NCI-H1694 treated with DMSO at 0.1 percent for 48 hours (cell line): Measurements from ENCODE around the gene HOXC6.

Source experiments
- DNase-seq: peaks from one replicate; lab custom pipeline; 2025; lab: John Stamatoyannopoulos, UW

Gene HOXC6

DNA sequence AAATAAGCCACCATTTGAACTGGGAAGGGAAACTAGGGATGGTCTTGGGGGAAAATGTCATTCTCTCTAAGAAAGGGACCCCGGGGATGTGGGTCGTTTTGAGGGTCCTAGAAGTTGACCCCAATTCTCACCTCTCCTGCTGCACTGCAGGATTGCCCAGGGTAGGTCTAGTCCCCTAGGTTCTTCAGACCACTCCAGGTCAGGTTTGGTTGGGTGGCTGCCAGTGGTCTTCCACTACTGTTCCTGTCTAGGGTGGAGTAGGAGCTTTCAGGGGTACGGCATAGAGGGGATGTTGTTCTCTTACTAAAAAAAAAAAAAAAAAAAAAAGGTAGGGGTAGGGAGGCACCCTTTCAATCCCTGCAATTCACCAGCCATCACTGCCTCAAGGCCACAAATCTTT lies 12.2 kb upstream of the HOXC6 start:
- no peak for DNase-seq

DNA sequence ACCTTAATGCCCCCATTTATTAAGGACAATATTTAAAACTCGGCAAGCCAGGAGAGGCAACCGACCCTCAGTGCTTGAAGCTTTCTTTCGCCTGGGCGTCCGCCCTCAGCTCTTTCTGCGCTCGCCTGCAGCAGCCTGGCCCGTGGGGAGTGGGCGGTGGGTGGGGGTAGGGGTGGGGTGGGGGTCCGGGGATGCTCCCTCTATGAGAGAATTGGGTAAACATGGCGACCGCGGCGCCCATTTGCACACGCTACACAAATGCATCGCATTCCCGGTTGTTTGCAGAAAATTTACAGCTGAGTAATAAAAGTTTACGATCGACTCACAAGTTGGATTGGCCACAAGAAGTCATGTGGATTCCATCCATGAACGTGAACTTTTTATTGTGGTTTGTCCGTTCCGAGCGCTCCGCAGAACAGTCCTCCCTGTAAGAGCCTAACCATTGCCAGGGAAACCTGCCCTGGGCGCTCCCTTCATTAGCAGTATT lies 11.7 kb upstream of the HOXC6 start:
- peak; percentile 38 for DNase-seq

- DNase-seq = peak; percentile 74
These were observed 11.0 kb upstream of the HOXC6 start for GRCh38 chr12:54017027-54017788.

DNA sequence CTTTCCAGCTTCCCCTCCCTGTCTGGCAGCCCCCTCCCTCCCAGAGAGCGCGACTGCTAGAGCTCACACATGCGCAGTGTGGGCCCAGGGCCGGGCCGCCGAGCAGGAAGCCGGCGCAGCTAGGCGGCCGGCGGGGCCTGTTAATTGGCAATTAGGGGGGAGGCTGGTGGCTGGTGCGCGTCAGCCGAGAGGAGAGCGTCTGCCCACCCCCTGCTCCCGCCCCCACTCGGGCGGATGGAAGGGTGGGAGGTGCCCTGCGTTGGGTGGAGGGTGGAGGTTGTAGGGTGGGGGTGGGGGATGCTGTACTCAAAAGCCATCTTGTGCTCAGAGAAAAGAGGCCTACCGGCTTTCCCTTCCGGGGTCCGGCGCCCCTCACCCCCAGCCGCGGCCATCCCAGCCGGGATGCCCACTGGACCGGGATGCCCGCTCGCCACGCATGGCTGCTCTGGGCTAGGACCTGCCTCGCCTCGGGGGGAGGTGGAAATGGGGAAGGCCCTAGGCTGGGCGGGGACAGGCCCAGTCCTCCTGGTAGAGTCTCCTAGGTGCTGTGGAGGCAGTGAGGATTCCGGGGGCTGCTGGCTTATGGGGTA lies 10.3 kb upstream of the HOXC6 start:
- peak; percentile 91 for DNase-seq

DNA sequence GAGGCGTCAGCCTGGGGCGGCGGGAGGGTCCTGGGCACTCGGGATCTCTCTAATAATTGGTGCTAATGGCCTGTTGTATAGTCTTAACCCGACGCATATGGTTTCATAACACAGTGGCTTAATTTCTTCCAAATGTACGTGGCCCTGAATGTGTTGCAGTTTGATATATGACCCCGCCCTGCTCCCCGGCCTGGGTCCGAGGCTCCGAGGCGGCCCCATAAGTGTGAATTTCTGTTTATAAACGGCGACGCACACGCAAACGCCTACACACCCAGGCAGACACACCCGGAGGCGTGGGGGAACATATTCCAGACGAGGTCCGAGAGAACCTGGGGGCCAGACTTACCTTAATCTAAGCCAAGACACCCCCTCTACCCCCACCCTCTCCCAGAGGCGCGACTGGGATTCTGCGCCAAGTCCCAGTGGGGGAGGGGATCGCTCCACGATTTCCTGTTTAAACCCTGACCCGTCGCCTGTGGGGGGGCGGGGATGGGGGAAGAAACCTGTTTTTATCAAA lies 9.7 kb upstream of the HOXC6 start:
- DNase-seq = peak; percentile 58

DNA sequence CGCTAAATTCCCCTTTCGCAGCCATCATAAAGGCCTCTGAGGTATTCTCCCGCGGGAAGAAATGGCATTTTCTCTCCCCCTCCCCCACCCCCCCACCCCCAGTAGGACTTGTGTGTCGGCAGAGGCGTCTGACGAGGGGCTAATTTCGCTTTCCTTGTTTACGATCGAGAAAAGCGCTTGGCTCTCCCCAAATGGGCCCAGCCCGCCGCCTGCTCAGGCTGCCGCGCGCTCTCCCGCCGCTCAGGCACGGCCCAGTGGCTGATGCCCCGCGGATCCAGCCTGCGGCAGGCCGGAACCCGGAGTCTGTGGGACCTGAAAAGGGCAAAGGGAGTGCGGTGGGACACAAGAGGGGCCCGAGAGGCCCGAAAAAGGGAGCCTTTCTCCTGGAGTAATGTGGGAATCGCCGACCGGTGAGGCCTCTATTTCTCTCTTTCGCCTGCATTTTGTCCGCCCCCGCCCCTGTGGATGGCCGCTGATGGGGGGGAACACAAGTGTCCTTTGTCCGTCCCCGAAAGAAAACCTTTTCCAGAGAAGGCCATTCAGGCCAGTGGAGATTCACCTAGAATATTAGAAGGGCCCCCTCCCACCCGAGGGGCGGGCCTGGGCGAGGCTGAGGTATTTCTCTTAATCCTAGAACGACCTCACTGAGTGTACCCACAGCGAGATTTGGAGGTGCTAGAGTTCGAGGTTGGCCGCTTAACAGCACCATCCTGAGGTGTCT lies 9.0 kb upstream of the HOXC6 start:
- peak; percentile 58 for DNase-seq

GRCh38 chr12:54019924-54020590 lies 8.2 kb upstream of the HOXC6 start:
- DNase-seq = no peak

DNA sequence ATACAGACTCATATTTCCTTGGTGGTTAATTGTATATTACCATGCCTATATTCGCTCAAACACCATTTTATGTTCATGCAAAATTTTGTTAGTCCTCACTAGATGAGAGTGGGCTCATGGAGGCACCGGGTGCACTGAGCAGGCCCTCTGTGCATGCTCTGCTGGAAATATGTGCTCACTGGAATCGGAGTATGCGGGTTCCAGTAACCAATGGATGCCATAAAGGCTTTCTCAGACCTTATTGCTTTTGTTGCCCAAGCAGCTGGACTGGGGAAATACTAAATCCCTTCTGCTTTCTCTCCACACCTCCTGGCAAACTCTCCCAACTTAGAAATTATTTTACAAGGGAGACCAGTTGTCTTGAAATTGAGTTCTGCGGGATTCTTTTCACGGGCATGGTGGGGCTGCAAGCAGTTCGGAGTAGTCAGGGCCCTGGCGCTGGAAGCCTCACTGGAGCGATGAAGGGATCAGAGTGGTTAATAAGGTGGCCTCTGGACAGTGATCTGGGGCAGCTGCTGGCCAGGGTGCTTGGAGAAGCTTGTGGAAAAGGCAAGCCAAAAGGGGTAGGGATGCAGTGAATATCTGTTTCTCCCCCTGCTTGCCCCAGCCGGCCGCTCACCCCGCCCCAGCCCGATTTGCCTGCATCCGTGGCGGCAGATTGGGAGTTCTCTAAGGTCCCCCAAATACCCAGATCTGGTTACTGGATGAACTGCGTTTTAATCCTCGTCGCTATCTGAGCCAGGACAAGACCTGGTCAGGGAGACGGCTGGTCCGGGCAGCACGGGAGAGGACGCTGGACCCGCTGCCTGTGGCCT lies 7.4 kb upstream of the HOXC6 start:
- DNase-seq = no peak

GRCh38 chr12:54021432-54022013 lies 6.7 kb upstream of the HOXC6 start:
- DNase-seq = peak; percentile 35

DNA sequence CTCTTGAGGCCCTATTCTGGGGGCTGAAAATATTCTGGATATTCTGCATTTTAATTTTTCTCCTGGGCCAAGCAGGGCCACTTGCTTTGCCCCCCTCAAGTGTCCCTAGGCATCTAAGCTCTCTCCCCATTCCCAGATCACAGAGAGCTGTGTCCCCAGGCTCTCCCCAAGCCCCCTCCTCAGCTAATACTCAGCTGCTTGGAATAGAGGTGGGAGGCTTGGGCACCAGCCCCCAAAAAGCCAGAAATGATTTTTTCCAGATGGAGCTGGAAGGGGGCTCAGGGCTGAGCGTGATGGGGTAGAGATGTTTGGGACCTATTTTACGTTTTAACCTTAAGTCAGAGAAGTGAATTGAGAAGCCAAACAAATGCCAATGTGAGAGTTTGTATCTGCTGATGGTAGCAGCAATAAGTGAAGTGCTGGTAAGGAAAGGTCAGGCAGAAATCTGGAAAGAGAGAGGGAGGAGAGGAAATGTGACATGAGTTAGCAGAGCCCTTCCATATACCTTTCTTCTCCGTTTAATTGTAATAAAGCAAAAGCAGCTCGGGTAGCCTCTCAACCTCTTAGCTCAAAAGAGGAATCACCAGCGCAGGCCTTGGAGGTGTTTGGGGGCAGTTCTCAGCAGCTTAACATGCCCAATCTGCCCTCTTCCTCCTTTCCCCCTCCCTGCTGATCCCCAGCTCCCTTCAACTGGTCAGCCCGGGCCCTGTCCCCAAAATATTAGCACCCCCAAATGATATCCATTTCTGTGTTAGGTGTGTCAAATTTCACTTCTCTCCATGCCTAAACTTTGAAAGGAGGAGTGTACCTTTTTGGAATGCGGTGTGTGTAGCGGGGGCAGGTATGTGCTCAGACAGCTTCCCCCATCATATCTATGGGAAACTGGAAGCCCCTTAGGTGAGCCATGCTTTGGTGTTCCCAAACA lies 5.0 kb upstream of the HOXC6 start:
- no peak for DNase-seq

DNA sequence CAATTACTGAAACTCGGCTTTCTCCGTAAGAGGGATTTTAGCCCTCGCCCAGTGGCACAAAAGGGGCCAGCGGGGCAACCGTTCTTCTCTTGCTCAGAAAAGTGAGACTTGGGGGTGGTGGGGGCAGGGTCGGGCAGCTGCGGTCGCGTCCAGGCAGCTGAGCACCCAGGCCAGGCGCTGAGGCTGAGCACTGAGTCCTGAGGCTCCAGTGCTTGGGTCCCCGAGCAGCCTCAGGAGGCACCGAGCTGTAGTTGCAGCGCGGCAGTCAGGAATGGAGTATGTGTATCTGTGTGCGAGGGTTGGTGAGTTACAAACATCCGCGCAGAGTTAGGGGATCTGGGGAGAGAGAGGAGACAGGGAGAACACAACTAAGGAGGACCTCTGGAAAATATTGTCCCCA lies 4.1 kb upstream of the HOXC6 start:
- DNase-seq = no peak

- DNase-seq = no peak
These were observed 3.5 kb upstream of the HOXC6 start for GRCh38 chr12:54024581-54025305.

DNA sequence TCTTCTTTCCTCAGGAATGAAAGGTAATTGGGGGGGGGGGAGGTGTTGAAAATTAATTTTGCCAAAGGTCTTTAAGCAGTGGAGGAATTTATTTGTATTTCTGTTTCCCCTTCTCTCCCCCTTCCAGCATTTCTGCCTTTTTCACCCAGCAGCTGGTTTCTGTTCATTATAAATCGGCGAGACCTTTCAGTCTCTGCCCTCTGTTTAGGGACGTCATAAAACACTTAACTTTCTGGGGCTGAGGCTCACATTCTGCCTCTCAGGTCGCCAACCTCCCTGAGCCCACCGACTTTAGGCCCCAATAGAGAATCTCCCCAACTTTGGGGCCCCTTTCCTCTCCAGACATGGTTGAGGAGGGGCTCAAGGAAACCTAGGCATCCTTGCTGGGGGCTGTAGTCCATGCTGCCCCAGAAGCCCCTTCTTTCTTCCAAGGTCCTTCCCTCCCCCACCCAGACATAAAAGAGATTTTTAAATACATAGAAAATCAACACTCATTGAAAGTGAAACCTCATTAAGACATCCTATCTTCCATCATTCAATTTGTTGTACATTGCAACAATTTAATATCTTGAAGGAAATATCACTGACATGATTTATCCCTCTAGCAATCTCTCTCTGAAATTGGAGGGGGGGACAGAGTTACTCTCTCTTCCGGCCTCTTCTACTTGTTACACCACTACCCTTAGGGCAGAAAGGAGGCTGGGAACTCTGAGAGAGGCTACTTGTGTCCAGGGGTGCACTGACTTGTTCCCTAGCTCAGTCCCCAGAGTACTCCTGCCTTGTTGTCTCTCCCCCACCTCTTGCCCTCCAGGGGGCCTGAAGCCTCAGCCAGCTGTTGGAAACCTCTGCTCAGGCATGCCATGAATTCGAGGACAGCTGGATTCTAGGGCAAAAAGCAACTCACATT lies 2.5 kb upstream of the HOXC6 start:
- no peak for DNase-seq

- DNase-seq = no peak
These were observed 1.4 kb upstream of the HOXC6 start for GRCh38 chr12:54026640-54027441.

- DNase-seq = no peak
These were observed 826 bp upstream of the HOXC6 start for GRCh38 chr12:54027442-54027786.

GRCh38 chr12:54029529-54030441 lies 1.5 kb downstream of the HOXC6 start:
- DNase-seq = no peak
